Measurements from ENCODE around the gene PCDH15.

DNA sequence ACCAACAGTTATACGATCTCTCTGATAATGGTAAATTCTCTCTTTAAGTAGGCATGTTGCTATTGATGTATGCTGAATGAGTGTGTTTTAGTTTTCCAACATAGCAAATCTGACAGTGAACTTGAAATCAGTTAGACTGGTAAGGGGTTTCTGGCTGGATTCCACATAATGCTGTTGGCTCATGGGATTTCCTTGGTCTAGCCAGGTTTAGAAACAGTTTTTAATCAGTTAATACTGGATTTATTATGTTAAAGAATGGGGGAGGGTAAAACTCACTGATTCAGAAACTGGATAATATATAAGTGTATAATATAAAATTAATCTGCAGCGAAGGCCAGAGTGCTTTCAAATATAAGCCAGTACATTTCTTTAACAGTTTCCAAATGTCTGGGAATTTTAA lies 55.6 kb downstream of the PCDH15 start:
- TF ChIP-seq, protein P1, sequence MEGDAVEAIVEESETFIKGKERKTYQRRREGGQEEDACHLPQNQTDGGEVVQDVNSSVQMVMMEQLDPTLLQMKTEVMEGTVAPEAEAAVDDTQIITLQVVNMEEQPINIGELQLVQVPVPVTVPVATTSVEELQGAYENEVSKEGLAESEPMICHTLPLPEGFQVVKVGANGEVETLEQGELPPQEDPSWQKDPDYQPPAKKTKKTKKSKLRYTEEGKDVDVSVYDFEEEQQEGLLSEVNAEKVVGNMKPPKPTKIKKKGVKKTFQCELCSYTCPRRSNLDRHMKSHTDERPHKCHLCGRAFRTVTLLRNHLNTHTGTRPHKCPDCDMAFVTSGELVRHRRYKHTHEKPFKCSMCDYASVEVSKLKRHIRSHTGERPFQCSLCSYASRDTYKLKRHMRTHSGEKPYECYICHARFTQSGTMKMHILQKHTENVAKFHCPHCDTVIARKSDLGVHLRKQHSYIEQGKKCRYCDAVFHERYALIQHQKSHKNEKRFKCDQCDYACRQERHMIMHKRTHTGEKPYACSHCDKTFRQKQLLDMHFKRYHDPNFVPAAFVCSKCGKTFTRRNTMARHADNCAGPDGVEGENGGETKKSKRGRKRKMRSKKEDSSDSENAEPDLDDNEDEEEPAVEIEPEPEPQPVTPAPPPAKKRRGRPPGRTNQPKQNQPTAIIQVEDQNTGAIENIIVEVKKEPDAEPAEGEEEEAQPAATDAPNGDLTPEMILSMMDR (IDR thresholded peaks at IDR 0.05): no peak
- TF ChIP-seq POLR2A (IDR thresholded peaks at IDR 0.05): no peak
- no peak for TF ChIP-seq POLR2AphosphoS5 (IDR thresholded peaks at IDR 0.05; ENCODE audit: insufficient read depth in 1 of 2, low read depth in 1 of 2)
